GM18861 (cell line): ENCODE measurements around the gene PTPRD.

Experiments used
- ATAC-seq: cut with Tn5 transposase; IDR thresholded peaks from one replicate; pipeline ENCODE4 v1.9.1; 2021; ENCODE audit not compliant: unreplicated experiment

The PTPRD gene

GRCh38 chr9:8436786-8437185, 2176.0 kb downstream of the PTPRD start:
- no peak for ATAC-seq

DNA sequence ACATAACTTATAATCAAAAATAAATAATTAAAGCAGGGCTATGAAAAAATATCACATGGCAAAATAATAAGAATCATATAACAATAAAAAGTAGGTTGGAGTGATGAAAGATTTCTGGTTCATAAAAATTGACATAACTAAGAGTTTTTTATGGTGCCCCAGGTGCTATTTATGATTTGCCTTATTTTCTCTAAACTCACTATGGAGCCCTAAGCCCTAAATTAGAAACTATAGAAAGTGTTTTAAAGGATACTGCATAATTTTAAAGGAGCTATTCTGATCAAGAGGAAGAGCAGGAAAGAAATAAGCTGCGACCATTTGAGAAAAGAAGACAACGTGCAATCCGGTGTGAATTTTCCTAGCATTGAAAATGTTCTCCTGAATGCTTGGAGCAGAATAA, 2178.2 kb downstream of the PTPRD start:
- no peak for ATAC-seq

DNA sequence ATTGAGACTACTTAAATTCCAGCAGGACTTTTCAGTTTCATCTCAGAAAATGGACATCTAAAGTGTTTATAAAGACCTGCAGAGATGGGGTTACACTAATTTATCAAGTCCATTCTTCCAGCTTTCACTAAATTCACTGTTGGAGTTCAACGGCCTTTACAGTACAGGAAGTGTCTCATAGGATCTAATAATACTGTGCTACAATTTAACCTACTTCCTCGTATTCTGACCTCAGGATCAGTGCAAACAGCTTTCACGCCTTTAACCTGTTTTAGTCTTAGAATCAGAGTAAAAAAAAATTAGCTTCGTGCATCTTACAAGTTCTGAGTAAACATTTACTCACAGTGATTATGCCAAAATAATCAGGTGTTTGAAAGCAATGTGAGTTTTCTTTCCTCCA, 2180.6 kb downstream of the PTPRD start:
- ATAC-seq = no peak

- no peak for ATAC-seq
Observed at GRCh38 chr9:8431505-8431904, 2181.3 kb downstream of the PTPRD start.

DNA sequence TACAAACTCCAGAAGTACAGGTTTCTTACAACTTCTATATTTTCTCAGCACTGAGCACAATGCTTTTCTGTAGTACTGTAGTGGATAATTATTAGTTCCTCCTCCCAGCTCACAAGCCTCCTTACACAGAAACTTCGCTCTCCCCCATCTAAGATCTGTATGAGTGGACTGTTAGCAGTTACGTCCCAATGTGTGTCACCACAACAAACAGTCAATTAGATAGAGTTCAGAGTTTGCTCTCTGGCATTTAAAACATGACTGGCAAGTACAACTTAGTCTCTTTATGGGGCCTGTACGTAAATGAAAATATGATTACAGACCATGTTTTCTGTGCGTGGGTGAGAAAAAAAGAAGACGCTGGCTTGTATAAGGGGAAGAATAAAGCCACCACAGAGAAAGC, 2181.9 kb downstream of the PTPRD start:
- no peak for ATAC-seq

- ATAC-seq = no peak
Observed at GRCh38 chr9:8429768-8430167, 2183.0 kb downstream of the PTPRD start.

- ATAC-seq = no peak
Observed at GRCh38 chr9:8429157-8429556, 2183.6 kb downstream of the PTPRD start.

DNA sequence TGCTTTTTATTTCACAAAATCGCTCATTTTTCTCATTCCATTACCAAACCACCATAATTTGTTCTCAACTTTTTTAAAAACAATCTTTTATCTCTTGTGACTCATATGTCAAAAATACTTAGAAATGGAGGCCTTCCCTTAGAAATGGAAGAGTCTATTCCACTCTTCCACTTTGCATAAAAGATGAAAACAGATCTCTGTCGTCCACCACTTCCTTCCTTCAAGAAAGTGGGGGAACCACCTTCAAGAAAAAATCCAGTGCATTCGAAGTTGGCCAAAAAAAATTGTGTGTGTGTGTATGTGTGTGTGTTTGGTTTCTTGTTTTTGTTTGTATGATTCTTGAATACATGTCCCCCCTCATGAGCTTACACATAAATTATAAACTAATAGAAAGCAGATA, 2184.4 kb downstream of the PTPRD start:
- no peak for ATAC-seq

DNA sequence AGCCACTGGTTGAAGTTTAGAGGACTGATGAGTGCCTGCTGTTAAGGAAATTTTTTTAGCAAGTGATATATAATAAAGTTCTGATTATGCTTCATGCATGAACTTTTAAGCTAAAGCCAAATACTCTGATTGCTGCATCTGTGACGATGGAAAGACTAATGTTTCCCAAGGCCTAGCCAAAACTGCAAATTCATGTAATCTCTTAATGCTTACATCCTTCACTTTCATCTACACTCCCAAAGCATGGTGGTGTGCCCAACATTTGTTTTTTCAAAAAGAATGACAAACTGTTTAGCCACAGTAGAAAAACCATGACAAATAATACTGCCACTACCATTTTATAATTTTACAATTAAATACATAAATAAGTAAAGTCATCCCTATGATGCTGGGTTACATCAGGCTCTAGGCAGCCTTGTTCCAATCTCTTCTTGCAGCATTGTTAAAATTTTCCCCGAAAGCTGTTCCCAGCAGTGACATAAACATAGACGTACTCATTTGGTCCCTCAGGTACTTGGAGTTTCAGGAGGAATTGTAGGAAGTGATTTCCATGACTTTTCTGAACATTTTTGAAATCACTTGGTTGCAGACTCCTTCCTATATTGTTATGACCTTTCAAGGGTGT, 2187.9 kb downstream of the PTPRD start:
- no peak for ATAC-seq

- ATAC-seq = no peak
Observed at GRCh38 chr9:8420416-8420815, 2192.4 kb downstream of the PTPRD start.

DNA sequence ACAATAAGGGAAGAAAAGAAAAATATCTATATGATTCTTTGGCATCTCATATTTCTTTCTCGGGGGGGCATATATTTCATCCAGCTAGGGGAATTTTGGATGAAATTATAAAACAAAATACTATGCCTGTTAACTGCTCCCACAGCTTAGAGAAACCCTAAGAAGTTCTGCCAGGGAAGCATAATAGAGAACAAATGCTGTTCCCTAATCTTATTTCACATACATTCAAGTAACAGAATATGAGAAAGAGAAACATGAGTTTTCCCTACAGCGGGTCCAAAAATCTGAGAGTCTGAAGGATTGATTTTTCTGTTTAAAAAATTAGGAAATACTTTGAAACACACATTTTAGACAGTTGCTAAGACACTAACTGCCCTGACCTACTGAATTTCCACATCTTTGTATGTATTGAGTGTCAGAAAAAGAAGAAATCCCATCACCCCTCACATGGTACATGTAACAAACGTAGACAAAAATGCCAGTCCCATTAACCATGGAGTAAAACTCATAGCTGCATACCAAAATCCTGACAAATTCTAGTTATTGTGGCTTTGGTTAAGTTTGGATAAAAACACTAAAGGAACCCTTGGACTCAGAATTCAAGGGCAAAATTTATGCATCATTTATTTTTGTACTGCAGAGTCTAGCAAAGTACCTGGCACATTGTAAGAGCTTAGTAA, 2193.1 kb downstream of the PTPRD start:
- ATAC-seq = no peak

GRCh38 chr9:8417341-8417740, 2195.5 kb downstream of the PTPRD start:
- no peak for ATAC-seq

DNA sequence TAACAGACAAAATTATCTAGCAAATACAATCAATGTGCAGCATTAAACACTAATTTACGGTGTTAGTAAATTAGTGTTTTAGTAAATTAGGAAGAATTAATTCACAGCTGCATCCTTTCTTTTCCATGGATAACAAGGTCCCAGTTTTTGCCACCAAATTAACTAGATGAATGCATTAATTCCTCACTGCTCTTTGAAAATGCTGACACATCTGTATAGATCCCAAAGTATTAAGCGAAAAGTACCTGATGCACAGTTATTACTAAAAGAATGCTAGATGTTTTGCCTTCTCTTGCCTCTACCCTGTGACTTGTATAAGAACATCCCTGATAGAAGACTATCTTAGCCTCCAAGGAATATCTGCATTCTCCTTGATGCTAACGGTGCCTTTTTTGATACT, 2200.5 kb downstream of the PTPRD start:
- ATAC-seq = no peak

- no peak for ATAC-seq
Observed at GRCh38 chr9:8408575-8409190, 2204.1 kb downstream of the PTPRD start.

DNA sequence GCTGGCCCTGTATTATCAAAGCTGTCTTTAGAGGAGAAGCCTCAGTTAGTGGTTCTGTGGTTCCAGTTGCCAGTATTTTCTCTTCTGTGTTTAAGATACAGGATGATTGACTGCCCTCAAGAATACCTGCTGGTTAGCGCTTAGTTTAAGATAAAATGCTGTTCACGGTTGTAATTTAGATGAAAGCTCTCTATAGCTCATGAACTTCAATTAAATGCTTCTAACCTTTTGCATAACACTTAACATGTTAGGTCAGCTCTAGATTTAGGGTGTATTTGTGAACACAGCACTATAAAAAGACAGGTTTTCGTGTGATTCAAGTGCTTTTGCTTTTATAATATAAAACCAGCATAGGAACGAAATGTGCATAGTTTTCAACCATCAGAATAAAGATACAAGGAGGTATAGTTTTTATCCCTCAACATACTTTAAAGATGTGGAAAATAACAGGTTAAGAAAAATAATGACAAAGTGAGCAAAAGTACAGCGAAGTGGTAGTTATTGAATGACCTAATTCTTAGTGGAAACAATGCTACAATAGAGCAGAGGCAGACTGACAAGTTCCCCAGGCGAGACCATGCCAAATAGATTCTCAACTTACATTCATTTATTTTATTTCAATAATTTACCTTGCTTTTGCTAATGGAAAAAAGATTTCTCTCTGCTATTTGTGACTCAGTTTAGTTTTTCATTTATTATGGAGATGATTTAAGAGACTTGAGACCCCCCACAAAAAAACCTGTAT, 2210.7 kb downstream of the PTPRD start:
- ATAC-seq = no peak

- no peak for ATAC-seq
Observed at GRCh38 chr9:8400378-8400777, 2212.4 kb downstream of the PTPRD start.

DNA sequence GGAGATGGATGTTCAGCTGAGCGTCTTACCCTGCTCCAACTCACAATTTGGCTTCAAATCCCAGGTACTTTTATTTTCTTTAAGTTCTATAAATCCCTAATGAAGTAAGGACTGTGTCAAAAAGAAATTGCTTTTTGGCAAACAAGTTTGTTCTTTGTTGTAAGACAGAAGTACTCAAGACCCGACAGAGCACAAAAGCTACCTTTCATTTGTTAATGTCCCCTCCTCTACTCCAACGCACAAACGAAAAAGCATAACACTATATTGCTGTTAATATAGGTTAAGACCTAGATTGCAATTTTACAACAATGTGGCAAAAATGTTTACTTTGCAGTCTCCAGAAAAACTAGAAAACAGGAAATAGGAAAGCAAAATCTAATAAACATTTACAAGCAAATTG, 2217.8 kb downstream of the PTPRD start:
- ATAC-seq = no peak

GRCh38 chr9:8394341-8394740, 2218.5 kb downstream of the PTPRD start:
- no peak for ATAC-seq

DNA sequence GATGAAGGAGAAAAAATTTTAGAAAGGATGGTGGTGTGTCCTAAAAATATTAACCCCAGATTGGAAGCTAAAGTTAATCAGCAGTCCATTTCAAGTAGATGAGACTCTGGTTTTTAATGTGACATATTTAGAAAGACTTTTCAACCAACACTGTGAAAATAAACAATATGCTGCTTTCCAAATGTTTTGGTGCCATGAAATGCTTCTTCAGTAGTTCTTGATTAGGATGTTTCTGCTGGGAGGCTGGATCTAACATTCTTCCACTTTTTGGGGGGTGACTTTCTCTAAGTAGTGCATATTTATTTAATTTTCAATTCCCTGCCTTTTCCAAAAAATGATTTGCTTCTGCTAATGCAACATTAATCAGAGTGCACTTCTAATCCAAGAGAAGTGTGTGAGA, 2219.9 kb downstream of the PTPRD start:
- no peak for ATAC-seq

GRCh38 chr9:8391566-8391965, 2221.2 kb downstream of the PTPRD start:
- no peak for ATAC-seq

DNA sequence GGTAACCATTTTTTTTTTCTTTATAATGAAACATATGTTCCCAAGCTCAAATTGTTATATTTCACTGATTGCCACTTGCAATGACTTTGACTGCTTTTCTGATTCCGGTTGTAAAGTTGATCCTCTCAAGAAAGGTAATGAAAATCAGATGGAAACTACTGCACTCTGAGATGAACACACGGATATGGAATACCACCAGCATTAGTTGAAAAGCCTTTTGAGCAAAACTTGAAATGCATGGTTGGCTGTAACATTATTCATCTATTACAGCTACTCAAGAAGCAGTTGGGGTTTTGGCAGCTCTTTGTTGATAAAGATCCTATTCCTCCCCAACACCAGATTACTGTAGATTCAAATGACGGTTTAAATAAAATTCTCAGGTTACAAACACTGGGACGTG, 2221.7 kb downstream of the PTPRD start:
- ATAC-seq = no peak

- ATAC-seq = no peak
Observed at GRCh38 chr9:8390571-8390970, 2222.2 kb downstream of the PTPRD start.
